Measurements from ENCODE around the gene IFFO2.

The IFFO2 gene

DNA sequence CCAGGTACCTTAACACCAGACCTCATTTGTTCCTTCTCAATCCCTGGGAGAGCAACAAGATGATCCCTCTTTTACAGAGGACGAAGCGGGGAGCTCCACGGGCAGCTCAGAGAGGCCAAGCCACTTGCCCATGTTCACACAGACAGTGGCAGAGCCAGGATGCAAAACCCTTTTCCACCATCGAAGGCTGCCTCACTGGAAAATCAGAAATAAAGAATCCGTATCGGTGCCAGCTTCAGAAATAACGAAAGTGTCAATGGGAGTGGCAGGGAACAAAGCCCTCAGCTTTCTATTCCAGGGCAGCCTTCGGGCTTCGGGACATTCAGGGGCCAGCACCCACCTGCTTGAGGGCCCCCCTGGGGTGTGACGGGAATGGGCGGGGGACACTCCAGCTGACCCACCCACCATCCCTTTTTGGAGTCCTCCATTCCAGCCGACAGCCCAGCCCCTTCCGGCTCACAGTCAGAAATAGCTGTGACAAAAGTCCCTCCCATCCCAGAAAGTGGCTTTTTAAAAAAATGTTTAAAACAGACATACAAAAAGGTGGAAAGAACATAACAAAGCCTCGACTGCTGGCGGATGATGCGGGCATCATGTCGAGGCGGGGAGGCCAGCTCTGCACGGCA, 6.0 kb downstream of the IFFO2 start:
- no peak for DNase-seq (ENCODE audit: low read depth)

DNA sequence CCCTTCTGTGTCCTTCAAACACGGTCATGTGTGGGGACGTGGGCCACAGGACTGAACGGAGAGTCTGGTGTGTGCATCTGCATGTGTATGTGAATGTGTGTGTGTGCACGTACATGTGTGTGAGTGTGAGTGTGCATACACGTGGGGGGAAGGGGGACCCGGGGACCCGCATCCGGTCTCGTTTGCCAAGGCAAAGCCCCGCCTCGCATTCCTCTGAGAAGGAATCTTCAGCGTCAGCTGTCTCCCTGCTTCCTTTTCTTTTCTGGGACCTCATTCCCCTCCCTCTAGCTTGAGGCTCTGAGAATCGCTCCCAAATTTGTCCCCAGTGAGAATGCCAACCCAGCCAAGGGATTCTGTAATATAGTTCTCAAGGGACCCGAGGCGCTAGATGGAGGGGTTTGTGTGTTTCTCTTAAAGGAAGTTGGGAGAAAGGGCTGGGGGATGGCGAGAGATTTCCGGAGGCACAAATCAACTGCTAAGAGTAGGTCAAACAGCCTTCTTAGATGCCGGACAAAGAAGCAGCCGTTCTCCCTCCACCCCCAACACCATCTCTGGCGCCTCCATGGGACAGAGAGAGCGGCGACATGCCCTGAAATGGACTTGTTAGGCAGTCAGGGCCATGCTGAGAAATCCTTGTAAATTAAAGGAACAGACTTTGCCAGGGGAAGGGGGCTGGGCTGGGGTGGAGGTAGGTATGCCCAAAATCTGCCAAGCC, 6.6 kb downstream of the IFFO2 start:
- DNase-seq (ENCODE audit: low read depth): no peak

DNA sequence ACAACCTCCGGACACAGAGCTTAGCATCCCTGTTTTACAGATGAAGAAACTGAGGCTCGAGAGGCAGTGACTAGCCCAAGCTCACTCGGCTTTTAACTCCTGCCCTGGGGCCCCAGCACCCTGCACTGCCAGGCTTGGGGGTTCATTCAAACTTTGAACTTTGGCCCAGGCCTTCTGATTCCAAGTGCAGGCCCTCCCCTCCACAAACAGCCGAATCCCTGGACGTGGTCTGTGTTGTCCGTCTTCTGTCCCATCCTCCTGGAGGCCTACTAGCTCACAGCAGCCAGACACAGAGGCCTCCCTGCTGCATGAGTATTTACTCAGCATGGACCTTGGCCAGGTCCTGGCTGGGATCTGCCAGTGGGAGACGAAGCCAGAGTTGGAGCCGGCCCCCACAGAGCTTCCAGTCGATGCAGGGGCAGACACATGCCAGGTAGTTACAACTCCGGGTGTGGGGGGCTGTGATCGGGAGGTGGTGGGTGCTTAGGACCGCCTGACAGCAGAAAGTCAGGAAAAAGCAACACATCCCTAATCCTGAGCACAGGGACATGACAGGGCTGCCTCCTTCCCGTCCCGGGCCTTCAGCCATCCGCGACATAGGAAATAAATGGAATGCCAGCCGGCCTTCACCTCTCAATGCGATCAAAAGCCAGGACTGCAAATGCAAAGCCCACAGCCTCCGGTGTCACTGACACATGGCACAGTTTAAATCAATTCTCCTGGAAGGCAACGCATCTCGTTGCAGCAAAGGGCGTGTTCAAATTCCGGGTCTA, 7.4 kb downstream of the IFFO2 start:
- DNase-seq (ENCODE audit: low read depth): no peak

DNA sequence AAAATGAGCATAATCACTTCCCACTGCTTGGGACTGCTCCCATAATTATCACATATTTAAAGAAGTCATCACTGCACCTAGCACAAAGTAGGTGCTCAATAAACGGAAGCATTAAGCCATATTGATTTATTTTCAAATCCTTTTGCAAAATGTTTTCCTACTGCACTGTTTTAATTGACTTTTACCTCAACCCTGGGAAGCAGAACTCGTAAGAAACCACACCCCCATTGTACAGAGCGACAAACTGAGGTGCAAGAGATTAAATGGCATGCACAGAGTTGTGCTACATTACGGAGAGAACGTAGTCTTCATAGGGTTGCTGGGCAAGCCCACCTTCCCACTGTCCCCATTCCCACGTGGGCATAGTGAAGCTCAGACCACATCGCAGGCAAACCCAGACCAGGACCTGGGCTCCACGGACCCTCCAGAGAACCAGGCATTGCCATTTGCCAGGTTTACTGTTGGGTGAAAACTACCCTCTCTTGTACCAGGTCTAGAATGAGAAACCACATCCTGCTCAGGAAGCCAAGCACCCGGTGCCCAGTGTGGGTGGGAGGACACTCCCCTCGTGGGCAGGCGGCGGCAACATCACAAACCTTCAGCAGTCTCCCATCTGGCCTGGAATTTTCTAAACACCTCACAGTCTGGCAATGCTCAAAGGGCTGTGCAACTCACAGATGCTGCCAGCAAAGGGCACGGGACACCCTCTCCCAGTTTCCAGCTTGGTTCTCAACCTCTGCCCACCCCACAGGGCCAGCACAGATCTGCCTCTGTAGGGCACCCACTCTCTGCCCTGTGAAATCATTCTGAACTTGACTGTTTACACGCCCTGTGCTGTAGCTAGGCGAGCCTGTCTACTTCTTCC, 8.2 kb downstream of the IFFO2 start:
- DNase-seq (ENCODE audit: low read depth): peak; percentile 22

DNA sequence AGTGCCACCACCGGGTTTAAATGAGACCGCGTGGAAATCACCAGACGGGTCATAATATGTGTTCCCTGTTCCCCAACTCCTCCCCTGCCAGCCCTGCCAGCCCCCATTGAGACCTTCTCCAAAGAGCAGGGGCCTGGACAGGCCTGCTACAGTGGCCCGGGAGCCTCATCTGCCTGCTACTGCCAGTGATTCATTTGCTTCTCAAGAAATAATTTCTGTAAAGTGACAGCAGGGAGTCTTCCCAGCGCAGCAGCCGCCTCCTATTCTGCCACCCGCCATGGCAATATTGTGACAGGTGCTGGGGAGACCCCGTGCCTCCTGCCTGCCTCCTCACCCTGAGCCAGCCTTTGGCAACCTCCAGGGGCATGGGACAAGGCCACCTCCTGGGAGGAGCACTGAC, 8.9 kb downstream of the IFFO2 start:
- DNase-seq (ENCODE audit: low read depth): no peak

DNA sequence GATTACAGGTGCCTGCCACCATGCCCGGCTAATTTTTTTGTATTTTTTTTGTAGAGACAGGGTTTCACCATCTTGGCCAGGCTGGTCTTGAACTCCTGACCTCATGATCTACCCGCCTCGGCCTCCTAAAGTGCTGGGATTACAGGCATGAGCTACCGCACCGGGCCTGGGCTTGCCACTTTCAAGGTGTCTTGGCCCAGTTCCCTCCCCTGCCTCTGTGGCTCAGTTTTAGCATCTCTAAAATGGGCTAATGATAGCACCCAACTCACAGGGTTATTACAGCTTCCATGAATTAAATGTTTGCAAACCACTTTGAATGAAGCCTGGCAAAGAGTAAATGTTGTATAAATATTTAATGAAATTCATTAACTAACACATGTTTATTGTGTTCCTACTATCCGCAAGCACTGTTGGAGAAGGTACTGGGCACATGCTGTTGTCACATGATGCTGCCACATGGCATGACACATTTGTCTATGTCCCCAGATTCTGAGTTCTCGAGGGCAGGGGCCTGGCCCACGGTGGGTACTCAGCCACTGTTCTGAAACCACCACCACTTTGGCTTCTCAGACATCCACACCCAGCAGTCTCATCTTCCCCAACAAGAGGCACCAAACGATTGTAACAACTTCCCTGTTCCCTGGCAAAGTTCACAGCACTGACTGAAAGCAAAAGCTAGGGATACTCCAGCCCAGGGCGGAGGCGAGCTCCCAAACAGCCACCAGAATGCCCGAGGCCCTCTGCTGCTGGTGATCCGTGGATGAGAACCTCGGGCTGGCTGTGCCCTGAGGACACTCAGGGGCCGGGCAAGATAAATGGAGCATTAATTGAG, 9.7 kb downstream of the IFFO2 start:
- no peak for DNase-seq (ENCODE audit: low read depth)

DNA sequence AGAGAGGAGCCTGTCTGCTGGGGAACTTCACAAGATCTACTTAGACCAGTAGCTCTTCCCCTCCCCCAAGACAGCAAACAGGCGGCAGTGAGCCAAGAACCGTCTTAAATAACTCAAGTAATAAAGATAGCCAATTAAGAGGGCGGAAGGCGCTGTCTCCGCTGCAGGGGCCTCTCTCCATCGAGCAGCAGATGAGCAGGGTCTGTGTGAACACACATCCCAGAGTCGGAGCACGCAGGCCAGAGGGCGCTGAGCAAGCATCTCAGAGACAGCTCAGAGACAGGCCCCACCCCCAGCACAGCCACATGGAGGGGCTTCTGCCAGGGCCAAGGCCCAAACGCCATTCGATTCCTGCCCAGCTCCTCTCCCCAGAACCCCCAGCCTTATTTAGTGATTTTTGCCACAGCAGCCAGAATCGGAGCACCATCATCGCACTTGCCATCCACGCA, 11.1 kb downstream of the IFFO2 start:
- no peak for DNase-seq (ENCODE audit: low read depth)

DNA sequence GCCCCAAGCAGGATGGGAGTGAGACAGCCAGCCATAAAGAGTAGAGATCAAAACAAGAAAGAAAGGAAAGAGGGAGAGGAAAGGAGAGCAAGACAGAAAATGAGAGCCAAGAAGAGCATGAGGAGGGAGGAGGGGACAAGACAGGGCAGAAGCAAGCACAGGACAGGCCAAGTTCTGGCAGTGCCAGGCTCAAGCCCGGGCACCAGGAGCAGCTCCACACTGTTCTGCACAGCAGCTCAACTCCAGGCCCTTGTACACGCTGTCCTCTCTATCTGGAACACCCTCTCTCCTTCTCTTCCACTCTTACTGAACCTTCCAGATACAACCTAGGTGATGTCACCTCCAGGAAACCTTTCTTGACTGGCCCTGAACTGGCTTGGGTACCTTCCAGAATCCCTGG, 11.7 kb downstream of the IFFO2 start:
- DNase-seq (ENCODE audit: low read depth): no peak

DNA sequence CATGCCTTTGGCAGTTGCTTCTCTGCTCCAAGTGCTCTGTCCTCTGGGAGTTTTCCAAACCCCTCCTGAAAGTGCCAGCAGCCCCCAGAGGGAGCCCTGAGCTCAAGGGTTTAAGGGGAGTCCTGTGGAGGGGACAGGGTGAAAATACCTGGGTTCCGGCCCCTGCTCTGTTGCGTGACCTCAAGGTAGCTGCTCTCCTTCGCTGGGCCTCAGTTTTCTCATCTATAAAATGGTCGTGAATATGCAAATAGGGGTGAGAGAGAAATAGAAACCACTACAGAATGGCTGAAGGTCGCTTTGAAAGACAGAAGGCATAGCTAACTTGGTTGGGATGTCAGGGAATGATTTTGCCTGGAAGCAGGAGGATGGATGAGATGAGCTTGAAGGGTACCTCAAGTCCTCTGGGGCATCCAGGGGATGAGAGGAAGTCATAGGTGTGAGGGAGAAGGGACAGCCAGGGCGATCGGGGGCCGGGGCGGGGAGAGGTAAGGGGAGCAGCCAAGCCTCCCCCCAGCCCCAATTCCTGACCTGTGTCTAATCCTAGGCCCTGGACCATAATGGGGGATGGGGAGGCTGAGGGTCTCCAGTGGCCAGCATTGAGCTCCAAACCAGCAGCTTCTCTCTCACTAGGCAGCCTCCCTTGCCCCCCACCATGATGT, 12.4 kb downstream of the IFFO2 start:
- DNase-seq (ENCODE audit: low read depth): no peak

DNA sequence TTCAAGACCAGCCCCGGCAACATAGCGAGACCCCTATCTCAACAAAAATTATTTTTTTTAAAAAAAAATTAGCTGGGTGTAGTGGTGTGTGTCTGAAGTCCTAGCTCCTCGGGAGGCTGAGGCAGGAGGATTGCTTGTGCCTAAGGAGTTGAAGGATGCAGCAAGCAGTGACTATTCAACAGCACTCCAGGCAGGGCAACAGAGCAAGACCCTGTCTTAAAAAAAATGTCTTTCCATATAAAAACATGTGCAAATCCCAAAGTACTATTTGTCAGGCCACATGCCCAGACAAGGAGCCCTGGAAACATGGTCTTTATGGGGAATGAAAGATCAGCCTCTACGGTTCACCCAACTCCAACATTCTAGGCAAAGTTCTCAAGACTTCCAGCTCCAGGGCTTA, 13.3 kb downstream of the IFFO2 start:
- no peak for DNase-seq (ENCODE audit: low read depth)

DNA sequence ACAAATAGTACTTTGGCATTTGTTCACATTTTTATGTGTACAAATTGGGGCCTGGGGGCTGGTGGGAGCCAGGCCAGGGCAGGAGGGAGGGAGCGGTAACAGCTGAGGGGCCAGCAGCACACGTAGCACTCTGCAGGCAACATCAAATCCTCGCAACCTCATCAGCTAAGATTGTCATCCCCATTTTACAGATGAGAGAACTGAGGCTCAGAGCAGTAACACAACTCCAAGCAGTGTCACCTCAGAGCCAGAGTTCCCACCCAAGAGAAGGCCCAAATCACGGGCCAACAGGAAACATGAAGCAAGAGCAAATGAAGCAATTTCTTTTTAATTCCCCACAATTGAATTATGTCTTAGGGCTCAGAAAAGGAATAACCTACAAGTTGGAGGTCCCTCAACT, 14.1 kb downstream of the IFFO2 start:
- DNase-seq (ENCODE audit: low read depth): no peak

DNA sequence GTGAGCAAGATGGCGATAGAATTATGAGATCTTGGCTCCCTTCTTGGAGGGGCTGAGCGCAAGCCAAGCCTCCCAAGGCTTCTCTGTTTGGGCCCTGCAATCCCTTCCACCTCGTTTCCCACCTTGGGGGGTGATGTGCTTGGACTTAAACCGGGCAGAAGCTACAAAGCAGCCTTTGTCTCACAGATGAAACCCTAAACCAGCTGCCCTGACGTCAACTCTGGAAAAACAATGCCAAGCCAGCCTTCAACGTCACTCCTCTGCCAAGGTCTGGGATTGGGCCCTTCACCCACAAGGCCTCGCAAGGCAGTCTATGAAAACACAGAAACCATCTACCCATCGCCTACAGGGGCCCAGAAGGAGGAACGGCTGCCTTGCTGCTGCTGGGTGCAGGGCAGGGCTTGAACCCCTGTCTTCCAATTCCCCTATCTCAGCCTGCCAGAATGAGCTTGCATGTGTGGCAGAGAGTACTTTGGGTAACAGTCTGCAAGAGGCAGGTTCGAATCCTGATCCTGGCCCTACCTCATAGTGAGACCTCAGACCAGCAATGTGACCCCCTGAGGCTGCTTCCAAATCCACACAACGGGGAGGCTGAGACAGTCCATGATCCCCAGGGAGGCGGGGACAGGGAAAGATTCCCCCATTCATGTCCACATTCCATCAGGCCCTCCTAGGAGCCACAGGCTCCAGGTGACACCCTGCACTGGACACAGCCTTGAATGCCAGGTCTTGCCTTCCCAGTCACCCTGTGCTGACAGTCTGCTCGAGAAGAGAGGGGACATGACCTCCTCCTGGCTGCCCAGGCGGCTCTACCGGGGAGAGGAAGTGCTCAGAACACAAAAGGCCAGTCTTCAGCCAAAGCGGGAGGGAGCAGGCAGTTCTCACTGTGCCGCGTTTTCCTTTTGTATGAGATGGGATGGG, 15.0 kb downstream of the IFFO2 start:
- no peak for DNase-seq (ENCODE audit: low read depth)

DNA sequence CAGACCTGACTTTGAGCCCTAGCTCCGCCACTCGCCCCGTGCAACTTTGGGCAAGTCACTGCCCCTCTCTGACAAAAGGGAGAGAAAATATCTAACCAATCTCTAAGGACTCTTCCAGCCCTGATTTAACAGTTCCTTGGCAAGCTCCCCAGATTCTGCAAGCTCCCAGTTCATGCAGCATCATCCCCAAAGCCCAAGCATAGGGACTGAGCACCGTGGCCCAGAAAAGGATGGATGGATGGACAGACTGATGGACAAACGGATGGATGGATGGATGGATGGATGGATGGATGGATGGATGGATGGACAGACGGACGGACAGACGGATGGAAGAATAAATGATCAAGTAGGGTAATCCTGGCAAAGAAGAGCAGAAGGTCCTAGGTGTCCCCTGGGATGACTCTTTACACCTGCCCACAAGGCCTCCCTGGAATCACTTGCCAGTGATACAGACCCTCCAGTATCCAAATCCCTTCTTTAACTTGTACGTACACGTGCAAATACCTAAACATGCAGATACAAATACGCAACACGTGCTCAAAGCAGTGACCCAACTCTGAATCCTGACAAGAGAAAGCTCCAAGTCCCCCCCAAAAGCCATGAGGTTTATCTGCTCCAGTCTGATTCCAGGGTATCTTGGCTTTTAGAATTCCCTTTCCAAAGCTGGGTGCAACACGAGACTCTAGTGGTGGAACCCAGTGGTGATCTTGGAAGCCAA, 16.0 kb downstream of the IFFO2 start:
- DNase-seq (ENCODE audit: low read depth): no peak

DNA sequence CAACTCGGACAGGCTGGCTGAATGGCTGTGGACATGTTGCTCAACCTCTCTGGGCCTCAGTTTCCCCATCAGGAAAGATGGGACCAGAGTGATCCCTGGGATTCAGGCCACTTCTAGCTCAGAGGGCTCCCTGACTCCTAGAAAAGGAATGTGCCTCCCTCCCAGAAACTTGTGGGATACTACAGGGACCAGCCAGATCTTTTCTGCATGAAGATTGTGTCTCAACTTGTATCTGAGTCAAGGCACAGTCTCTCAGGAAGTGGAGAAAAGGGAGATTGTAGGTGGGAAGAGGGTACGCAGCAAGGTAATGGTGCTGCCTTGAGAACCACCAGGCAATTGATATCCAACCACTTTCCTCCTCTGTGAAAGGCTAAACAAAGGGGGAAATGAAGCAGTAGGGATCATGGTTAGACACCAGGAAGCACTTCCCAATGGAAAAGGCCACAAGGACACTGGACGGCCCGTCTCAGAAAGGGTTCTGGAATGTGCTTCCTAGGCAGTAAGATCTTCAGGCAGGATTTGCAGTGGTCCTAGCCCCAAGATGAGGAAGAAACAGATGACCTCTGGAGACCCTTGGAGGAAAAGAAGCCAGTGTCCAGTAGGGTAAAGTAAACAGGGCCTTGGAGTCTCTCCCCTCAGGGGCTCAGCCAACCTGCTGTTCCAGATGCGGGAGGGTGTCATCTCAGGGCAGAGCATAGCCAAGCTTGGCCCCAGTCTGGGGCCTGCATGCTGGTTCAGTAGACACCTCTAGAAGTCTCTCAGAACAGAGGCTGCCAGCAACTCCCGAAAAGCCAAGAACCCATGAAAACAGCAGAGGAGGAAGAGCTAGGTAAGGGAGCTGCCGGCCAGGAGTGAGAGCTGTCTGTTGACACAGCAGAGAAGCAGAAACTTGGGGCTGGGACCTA, 16.8 kb downstream of the IFFO2 start:
- no peak for DNase-seq (ENCODE audit: low read depth)

DNA sequence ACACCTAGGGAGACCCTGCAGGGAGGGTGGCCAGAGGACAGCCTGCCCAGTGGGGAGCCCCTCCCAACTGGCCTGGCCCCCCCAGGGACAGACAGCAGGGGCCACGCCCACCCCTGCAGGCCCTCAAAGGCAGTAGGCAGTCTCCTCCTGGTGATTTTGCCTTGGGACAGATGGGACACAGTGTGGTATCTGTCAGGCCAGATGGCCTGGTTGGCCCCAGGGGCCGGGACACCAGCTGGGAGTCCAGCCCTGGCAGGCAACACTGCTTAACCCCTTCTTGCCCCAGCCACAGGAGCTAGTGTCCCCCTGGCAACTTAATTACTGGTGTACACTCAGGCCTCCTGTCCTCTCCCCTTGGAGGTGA, 17.8 kb downstream of the IFFO2 start:
- DNase-seq (ENCODE audit: low read depth): no peak

DNA sequence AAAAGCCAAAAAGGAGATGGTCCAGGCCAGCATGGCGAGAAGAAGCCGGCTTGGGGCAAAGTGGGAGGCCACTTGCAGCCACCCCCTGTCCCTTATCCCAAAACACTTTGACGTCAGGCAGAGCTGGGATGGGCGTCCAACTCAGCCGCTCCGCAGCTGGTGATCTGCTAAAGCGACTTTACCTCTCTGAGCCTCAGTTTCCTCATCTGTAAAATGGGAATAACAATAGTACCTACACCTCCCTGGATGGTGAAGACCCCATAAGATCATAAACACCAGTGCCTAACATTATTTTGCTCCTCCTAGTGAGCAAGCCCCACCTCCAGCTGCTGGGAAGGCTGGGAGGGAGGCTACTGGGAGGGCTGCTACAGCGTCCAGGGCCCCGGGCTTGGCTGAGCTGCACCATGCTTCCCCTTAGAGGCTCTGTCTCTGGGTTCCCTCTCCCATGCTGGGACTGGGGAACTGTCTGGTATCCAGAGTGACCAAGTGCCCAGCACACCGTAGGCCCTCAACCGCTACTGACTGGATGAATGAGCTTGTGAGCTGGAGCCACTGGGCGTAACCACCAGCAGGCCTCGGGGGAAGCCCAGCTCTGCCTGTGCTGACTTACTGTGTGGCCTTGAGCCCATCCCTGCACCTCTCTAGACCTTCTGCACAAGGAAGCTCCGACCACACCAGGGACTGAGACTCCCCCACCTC, 18.3 kb downstream of the IFFO2 start:
- no peak for DNase-seq (ENCODE audit: low read depth)

DNA sequence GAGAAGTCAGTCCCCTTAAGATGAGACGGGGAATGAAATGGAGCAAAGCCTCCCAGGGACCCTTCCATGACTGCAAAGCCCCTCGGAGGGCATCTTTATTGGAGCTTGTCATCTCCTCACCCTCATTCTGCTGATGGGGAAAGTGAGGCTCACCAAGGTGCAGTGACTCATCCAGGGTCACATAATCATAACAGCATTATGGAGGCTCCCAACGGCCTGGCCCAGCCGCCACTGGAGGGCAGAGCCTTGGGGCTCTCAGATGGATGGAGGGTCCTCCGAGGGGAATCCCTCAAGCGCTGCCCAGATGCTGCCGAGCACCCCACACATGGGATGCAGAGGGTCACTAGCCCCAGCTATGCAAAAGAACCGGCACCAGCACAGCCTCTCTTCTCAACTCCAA, 18.9 kb downstream of the IFFO2 start:
- no peak for DNase-seq (ENCODE audit: low read depth)

Measured in T follicular helper cell (primary cell).